Left colon (tissue), 2 donors: ENCODE data around the gene KARS1. TPM values are rescaled to one million over a fixed set of nuclear protein-coding genes. Genes with fewer than 3 reads are reported as not detected.

ENCODE experiments used
- ATAC-seq: fragments of 200-7000 bp; cut with Tn5 transposase; one replicate; pipeline ENCODE4 v1.9.1; 2020; ENCODE audit warnings: mild to moderate bottlenecking, moderate library complexity
- DNase-seq, 2 donors: peaks; one replicate each; pipeline ENCODE4 v3.0.0-alpha.2; 2020
- intact Hi-C, 2 donors: fragments of 100-400 bp; cut with DNase I in 1 of 2; cut with micrococcal nuclease in 1 of 2; formaldehyde crosslinking; loops; one replicate each; pipeline versions ENCODE4 v1.11.2 to v1.14.0; 2022; cut with DNase I, micrococcal nuclease
- long read RNA-seq: library from polyadenylated mRNA; unstranded; transcript quantifications from one replicate; pipeline ENCODE4 v2.0.0, GENCODE V29; 2021
- total RNA-seq, 2 donors: library from RNA; stranded (reverse); fragmentation: NEBNext Ultra II Directional; extraction: Animal tissue kit (Norgen Biotek cat#: 25700); gene quantifications; one replicate each; pipeline ENCODE4 v1.2.1, GENCODE V29; 2021
- donor health status: DM: no; HTN: no; CAD: no.
- donor health status: DM: yes; HTN: yes; CAD: no.

The KARS1 gene
- total RNA-seq, result 100 to 1,000 TPM in 1 of 2 donors, 10 to 100 TPM in 1; 84.8 to 102 TPM
- long read RNA-seq, transcript KARS-201 (14 exons, 2,005 nt), result major isoform, 144 of 199 reads
- long read RNA-seq, transcript KARS-202 (15 exons, 2,421 nt), result minor isoform, 23 of 199 reads
- long read RNA-seq, partial matches to known transcripts, result 13 of 199 reads
- long read RNA-seq, other reads (novel, unspliced or antisense), result 18 of 199 reads

GRCh38 chr16:75647492-75648264, at the start of gene KARS1, which contains the start of gene TERF2IP:
TSS of gene KARS1 (minus strand) at chr16:75647665. CDS start at chr16:75647639, 26 bp downstream.
TSS of gene TERF2IP (plus strand) at chr16:75647773. CDS start at chr16:75647883, 110 bp downstream.
- intact Hi-C loops, result no loop called here
- peak; percentile 93 to 95 for DNase-seq
- ATAC-seq, result peak; percentile 95

DNA sequence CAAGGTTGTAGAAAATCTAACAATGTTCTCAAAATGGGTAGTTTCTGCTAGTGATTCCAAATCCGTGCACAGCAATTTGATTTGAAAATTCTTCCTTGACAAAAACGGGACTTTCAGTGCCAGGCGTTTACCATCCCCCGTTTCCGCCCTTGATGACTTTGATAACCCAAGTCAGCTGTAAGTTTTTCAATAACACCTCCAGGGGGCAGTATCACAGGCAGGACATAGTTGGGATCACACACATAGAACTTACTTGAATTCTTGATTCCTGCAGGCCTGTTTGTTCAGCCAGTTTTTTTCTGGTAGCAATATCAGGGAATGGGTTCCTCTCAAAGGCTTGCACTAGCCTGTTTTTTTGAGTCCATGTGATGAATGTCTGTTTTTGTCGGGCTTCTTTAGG, 48.2 kb upstream of the KARS1 start:
- DNase-seq, result no peak
- intact Hi-C loops, result no loop called here

GRCh38 chr16:75687361-75687760, 39.9 kb upstream of the KARS1 start:
- intact Hi-C loops, result no loop called here
- DNase-seq (no peak), ATAC-seq (no peak)

More for the DNA sequence above, 48.2 kb upstream of the KARS1 start:
- no peak for ATAC-seq

DNA sequence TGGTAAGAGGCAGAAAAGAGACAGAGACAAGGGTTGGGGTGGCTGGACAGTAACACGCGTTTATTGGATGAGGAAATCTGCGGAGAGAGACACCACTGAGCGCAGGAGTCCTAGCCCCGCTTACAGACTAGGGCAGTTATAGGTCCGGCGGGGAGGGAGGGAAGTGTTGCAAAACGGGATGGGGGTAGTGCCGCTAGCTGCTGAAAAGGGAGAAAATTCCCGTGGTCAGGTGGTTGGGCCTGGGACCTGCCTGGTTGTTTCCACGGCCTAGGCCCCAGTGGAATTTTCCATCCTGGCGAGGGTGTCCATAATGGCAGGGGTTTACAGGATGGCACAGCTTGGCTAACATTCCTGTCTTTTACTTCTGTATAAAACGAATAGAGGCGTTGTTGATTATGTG, 34.8 kb upstream of the KARS1 start:
- no peak for DNase-seq
- intact Hi-C loops, result no loop called here
- ATAC-seq, result no peak

GRCh38 chr16:75679366-75679765, 31.9 kb upstream of the KARS1 start:
- intact Hi-C loops, result no loop called here
- DNase-seq (no peak), ATAC-seq (no peak)

- intact Hi-C loops, result no loop called here
- ATAC-seq, result no peak
- no peak for DNase-seq
Observed at GRCh38 chr16:75676909-75677308, 29.4 kb upstream of the KARS1 start, which contains the start of gene CPHXL2. TSS of gene CPHXL2 (minus strand) at chr16:75677009. CDS start at chr16:75676999, 10 bp downstream.

DNA sequence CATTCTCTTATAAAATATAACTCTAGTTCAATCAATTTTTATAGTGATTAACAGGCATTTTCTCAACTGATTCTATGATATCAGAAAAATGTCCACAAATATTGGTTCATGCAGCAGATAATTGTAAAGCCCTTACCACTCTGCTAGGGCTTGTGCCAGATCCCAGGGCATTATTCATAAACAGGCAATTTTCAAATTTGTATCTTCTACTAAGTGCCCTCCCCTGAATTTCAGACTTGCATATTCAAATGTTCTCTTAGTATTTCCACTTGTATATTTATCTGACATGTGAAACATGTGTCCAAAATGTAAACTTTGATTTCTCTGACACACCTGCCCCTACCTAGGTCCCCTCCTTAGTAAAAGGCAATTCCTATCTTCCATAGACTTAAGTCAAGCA, 20.0 kb upstream of the KARS1 start:
- intact Hi-C loops, result no loop called here
- ATAC-seq, result no peak
- no peak for DNase-seq

DNA sequence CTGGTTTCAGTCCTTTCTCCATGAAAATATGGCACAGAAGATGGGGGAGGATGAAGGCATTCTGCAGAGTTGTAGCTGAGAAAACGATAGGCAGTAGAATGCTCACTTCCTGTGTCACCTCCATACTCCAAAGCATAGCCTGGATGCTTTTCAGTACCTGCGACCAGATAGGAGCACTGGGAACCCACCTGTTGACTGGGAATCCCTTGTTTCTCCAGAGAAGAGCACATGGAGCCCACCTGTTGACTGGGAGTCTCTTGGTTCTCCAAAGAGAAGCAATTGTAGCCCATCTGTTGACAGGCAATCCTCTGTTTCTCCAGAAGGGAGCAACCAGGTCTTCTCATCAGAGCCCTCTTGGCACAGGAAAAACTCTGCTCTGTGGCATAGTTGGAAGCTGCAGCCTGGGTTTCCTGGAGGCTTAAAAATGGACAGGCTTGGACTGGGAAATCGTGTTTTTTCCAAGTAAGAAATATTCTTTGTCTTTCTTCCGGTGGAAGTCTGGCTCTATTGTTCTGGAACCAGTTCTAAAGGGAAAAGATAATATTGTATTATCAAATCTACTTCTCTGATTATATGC, 13.3 kb upstream of the KARS1 start:
- DNase-seq, result no peak
- intact Hi-C loops, result no loop called here
- no peak for ATAC-seq

DNA sequence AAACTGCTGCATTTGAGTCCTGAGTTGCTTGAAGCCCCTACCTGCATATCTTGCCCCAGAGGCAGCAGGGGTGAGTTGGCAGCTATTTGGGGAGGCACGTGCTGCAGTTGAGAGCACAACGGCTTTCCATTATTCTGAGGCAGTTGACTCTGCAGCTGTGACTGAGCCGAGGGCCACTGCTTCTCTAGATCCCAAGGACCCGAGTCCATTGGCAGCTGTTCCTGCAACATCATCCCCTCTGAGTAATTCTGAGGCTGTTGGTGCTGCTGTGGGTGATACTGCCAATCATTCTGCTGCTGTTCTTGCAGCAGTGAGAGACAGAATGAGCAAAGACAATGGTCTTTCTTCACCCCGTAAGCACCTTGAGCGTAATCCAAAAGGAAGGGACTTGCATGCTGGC, 12.9 kb upstream of the KARS1 start:
- no peak for DNase-seq
- no peak for ATAC-seq
- intact Hi-C loops, result no loop called here

DNA sequence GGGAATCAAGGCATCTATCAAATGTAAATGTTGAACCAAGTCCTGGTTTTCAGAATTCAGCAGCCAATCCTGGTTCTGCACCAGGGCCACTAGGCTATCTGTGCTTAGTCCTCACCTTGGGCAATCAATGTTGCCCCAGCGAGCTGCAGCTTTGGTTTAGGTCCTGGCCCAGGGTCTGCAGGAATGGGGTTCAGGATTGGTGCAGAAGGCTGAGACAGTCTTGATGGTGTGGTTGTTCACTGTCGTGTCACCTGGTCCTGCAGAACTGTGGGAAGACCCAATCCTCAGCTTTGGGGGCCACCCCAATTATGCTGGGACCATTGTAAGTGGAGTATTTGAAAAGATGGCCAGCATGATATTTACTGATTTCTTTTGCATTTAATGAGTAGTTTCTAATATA, 10.7 kb upstream of the KARS1 start:
- DNase-seq (no peak), ATAC-seq (no peak)
- intact Hi-C loops, result no loop called here

DNA sequence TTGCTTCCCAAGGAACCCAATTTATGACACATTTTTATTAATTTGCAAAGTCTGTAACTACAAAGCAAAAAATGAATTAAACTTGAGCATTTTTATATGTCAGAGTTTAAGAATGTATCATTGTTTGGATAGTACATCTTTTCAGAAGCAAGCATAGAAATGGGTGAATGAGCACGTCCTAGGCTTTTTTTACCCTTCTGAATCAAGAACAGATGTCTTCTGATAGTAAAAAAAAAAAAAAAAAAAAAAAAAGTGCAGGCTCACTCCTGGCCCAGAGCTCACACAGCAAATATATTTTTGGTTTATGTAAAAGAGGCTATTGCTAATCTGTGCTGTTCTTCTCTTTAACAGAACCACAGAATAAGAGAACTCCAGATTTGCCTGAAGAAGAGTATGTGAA, 6.5 kb upstream of the KARS1 start:
- ATAC-seq (no peak), DNase-seq (no peak)
- intact Hi-C loops, result no loop called here

- DNase-seq (peak; percentile 83 to 94), ATAC-seq (peak; percentile 68)
- intact Hi-C loops, result no loop called here
Observed at GRCh38 chr16:75648265-75649076, 1.0 kb upstream of the KARS1 start.

DNA sequence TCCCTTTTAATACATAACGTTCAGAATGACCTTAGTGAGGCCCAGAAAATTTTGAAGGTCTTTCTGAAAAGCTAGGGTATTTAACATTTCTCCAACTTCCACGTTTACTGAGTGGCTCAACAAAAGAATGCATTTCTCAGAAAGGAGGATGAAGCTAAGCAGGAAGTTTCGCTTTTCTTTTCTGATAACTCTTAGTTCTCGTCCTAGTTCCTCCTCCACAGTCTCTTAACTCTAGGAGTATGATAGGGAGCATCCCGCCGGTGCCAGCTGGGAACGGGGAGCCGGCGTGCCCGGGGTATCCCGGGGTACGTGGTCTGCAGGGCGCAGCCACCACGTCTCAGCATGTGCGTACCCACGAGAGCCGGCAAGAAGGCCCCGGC, 363 bp downstream of the KARS1 start:
- no peak for DNase-seq

DNA sequence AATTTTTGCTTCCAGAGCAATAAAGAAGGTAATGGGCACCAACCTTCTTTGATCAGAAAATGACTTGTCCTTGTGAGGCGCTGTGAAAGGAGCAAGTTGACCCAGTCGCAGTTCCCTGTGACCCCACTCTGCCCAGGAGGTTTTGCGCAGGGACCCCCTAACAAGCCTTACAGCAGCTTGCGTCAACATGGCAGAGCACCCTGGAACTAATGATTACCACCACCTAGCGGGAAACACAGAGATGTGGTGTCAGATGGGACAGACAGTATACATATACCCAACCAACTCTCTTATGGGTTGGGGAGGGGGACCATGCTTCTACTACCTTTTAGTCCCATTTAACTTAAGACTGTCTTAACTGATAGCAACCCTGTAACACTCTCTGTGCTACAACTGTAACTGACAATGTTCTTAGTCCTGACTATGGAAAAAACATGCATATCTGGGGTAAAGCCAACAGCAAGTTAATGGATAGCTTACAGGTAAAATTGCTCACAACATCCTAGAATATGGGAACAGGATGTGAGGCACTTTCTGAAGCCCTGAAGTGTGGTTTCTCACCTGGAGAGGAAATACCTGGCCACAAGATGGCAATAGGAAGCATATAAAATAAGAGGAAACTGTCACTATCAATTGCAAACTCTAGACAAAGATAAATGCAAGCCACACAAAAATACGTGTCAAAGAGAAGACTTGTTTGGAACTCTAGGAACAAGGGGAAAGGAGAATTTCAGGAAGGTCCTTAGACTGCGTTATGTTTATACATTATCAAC, 3.0 kb downstream of the KARS1 start:
- ATAC-seq (no peak), DNase-seq (no peak)
- intact Hi-C loops, result no loop called here

More for the DNA sequence above, 363 bp downstream of the KARS1 start:
- intact Hi-C loops, result no loop called here
- ATAC-seq, result peak; percentile 19

DNA sequence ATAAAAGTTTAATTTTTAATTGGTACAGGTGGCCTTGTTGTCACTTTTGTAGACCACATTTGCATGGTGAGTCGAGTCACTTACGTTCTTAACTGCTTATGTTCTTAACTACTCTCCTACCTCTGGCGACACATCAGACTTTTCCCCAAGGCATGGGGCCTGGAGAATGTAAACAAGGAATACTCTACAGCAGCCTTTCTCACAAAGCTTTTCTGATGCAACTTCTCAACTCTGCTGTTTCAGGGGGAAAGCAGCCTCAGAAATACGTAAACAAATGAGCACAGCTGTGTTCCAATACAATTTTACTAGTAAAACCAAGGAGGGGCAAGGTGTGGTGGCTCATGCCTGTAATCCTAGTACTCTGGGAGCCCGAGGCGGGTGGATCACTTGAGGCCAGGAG, 6.9 kb downstream of the KARS1 start:
- no peak for ATAC-seq
- no peak for DNase-seq
- intact Hi-C loops, result no loop called here

DNA sequence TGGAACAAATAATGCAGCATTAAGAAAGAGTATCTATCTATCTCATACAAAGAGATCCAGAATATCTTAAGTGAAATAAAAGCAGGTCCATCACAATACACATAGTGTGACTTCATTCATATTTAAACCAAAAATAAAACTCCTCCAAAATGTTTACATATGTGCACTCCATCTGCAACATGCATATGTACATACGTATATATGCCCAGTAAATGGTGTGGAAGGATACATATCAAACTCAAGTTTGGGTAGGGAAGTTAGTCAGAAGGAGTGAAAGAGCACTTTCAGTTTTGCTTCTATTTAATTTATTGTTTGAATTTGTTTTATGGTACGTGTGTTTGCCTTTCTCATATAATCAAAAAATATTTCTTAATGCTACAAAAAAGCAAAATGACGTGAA, 12.4 kb downstream of the KARS1 start:
- ATAC-seq (no peak), DNase-seq (no peak)
- intact Hi-C loops, result no loop called here

GRCh38 chr16:75632857-75633256, 14.6 kb downstream of the KARS1 start:
- no peak for DNase-seq
- intact Hi-C loops, result no loop called here
- ATAC-seq, result no peak

DNA sequence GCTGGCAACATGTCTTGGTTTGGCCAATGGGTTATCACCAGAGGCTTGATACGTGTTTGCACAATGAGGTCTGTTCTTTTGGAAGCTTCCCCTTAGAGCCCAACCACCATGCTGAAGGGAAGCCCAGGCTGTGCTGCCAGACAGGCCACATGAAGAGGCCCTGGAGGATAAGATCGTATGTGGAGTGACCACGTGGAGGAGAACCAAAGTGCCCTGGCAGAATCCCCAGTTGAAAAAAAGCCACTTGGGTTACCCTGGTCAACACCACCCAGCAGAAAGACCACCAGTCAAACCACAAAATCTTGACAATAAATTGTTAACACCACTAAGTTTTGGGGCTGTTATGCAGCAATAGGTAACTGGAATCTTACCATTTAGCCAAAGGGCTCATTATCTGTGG, 17.4 kb downstream of the KARS1 start:
- DNase-seq (no peak), ATAC-seq (no peak)
- intact Hi-C loops, result no loop called here

DNA sequence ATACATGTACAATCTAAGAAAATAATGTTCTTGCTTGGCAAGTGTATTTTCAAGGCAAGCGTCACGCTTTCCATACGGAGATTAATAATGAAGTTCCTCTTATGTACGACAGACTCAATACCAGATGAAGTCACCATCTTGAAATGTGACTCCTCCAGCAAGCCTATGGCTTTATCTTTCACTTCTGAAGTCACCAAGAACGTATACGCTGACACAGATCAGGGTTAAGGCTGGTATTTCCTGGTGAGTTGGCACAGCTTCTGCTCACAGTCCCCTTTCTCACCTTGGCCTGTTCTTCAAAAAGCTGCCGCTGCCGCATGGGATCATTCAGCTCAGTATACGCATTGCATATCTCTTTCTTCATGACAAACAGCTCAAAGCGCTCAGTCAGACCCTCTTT, 18.3 kb downstream of the KARS1 start:
- no peak for DNase-seq
- ATAC-seq, result no peak
- intact Hi-C loops, result no loop called here
